Midbrain (tissue), 1 donor: ENCODE data around the gene DUS4L.

Source experiments
- DNase-seq: peaks from one replicate; lab custom pipeline; 2025; lab: John Stamatoyannopoulos, UW

The DUS4L gene

DNA sequence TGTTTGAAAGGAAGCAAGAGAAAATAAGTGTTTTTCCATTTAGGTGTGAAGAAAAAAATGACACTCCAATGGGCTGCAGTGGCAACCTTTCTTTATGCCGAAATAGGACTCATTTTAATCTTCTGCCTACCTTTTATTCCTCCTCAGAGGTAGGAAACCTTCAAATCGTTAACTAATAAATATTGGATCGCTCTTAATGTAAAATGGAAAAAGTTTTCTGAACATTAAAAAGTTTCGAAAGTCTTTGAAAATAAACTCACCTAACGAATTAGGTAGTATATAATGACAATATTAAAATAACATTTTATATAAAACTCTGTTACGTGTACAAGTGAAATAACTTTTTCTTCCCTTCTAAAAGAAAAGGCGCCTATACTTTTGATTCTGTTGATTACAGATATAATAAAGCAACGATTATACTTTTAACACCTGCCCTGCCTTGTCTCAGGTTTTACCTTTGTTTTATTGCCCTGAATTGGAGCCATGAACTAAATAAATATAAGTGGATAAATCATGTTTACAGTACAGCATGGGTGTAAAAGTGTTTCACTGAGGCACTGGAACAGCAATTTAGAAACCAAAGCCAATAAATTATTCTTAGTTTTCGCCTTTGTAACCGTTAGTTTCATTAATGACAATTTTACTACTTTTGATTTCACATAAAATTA is 17.1 kb downstream of the DUS4L start:
- no peak for DNase-seq

- DNase-seq: no peak
Observed at GRCh38 chr7:107581387-107582013, 17.7 kb downstream of the DUS4L start.

- DNase-seq: no peak
Observed at GRCh38 chr7:107582875-107583274, 19.1 kb downstream of the DUS4L start.

DNA sequence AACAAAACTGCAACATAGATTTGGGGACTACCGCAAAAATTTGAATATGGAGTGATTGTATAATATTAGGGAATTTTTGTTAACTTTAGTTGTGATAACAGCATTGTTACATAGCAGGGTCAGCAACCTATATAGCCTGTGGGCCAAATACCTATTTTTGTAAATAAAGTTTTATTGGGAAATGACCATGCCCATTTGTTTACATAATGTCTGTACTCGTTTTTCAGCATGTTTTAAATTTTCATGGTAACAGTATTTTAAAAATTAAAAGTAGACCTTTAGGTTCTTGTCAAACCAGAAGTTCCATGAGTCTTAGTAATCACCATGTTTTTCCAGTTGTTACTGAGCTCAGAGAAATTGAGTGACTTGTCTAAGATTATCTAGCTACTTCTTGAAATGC is 20.9 kb downstream of the DUS4L start:
- DNase-seq: no peak

GRCh38 chr7:107588529-107589130 is 24.9 kb downstream of the DUS4L start:
- DNase-seq: no peak

DNA sequence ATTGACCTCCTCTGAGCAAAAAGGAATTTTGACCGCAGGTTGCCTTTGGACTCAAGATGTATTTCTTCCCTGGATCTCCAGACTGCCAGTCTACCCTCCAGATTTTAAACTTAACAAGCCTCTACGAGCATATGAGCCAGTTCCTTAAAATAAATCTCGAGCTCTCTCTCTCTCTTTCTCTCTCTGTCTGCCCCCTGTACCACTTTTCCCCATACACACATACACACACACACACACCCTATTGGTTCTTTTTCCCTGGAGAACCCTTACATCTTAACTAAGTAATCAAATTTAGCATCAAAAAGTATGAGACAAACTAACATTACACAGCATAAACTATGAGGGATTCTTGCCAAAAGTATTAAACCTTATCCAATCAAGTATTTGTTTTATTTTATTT is 27.6 kb downstream of the DUS4L start:
- DNase-seq: no peak

DNA sequence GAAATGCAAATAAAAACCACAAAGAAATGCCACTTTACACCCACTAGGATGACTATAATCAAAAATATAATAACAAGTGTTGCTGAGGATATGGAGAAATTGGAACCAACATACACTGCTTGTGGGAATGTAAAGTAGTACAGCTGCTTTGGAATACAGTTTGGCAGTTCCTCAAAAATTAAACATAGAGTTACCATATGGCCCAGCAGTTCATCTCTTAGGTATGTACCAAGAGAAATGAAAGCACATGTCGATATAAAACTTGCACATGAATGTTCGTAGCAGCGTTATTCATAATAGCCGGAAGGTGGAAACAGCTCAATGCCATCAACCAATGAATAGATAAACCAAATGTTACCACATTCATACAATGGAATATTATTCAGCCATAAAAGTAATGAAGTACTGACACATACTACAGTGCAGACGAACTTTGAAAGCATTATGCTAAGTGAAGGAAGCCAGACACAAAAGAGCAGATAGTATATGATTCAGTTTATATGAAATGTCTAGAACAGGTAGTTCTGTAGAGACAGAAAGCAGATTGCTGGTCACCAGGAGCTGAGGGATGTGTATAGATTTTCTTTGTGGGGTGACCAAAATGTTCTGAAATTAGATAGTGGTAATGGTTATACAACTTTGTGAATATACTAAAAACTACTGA is 28.7 kb downstream of the DUS4L start:
- DNase-seq: no peak

GRCh38 chr7:107593025-107593410 is 29.2 kb downstream of the DUS4L start:
- DNase-seq: no peak

DNA sequence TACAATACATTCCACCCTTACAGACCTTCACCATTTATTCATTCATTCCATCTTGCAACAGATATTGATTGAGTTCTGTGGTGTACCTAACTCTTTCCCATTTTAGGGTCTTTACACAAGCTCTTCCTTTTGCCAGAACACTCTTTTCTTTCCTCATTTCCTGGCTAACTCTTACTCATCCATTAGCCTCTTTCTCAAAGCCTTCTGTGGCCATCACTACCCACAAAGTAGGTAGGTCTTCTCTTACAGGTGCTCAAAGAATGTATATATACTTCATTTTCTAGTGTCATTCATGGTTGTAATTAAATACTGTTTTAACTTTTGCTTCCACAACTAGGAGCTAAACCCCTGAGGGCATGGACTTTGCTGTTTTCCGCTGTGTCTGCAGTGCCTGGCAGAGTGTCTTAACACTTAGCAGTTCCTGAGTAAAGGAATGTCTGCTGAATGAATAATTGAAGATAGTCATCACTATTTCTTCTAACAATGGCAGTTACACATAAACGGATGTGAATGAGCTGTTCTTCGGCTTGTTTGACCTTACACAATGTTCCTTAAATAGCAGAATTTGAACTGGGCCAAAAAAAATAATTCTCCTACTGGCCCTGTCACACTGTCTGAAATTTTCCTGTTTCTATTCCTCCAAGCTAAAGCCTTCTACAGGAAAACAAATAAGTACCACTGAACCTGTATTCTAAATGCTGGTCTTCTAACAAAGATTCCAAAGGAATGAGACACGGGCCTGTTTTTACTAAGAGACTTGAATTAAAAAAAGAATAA is 31.4 kb downstream of the DUS4L start:
- no peak for DNase-seq

- DNase-seq: no peak
Observed at GRCh38 chr7:107596881-107597581, 33.3 kb downstream of the DUS4L start.

DNA sequence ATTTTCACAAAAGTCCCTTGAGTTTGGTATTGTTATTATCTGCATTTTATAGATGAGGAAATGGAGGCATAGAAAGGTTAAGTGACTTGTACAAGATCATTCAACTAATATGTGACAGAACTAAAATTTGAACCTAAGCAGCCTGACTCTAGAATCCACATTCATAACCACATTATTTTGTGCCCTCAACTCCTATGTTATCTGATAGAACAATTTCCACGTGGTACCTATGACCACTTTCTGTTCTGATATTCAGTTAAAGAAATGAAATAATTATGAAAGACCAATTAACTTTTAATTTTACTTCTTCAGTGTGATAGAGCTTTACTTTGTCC is 33.8 kb downstream of the DUS4L start:
- no peak for DNase-seq

DNA sequence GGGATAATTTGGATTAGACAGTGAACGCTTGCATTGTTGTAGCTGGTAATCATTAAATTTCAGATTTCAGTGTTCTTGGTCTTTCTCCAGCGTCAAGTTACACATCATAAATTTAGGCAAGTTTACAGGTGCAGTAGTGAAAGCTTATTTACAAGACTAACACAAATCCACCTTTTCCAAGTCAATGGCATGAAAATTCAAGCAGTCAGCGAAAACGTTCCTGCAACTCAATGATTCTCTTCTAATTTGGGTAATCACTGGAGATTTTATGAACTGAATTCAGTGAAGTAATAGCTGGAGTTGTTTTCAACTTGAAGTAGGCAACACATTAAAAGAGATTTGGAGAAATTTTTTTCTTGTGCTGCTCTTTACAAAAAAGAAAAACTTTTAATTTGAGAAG is 34.2 kb downstream of the DUS4L start:
- no peak for DNase-seq

GRCh38 chr7:107599262-107599661 is 35.5 kb downstream of the DUS4L start:
- no peak for DNase-seq

DNA sequence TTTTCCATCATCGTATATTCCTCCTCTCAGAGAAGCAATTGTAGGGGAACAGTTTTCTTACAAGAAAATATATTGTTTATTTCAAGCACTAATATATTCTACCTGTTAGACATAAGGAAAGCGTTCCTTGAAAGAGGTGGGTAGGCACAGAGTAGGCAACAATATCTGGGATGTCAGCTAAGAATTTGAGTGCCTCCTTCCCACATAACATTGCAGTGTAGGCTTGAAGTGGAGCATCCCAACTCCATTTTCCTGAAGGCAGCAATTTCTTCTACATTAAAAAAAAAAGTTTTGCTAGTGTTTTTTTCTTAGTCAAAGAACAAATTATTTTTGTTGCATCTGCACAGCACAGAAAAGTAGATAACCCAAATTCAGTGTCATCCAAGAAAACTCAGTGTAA is 37.0 kb downstream of the DUS4L start:
- DNase-seq: no peak

DNA sequence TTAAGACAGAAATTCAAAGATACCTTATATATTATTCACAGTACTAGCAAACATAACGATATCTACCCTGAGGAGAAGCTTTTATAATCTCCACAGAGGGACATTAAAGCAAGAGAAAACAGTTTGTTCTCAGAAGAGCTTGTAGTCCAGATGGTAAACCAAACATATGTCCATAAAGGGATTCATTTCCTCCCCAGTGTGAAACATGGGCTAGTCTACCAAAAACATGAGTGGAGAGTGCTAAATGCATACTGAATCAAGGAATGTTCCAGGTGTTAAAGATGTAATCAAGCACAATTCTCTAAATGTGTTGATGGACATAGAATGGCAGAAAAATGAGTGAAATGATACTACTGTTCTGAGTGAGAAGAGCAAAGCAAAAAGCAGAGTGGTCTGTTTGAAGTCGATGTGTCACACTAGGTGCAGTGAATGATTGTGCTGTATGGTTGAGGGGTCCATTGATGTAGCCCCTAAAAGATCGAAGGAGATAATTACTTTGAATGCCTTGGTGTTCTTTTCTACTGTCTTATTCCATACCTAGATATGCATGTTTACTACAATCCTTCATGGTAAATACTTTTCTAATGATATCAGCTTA is 41.5 kb downstream of the DUS4L start:
- no peak for DNase-seq

DNA sequence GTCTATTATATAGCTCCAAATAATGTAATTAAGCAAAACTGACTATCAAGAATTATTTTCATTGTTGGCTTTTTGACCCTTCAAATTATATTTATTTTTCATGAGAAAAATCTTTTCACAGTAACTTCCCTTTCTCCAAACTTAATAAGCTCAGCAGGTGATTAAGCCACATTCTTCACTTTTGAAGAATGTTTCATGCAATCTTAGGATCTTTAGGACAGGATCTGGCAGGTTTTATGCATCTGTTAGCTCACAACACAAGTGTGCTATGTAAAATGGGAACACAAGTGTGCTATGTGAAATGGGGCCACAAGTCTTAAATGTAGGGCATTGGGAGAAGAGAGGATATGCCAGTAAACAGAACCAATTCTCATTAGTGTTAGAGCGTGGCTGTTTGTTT is 42.5 kb downstream of the DUS4L start:
- no peak for DNase-seq

DNA sequence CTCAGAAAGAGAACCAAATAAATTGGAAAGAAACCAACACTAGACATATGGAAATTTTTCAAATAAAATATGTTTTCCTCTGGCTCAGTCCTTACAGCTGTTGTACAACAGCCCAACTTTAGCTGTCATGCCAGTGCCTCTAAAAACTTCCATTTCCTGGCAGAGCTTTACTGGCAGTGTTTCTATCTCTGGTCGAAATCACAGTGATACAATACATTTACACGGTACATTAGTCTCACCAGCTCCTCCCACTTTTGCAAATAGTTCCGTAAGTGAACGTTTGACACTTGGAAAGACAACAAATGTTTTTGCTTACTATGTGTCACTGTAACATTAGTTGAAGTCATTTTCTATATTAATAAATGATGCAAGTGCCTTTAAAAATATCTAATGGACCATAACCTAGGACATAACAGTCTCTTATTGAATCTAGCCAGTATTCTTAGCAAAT is 46.1 kb downstream of the DUS4L start:
- DNase-seq: no peak

DNA sequence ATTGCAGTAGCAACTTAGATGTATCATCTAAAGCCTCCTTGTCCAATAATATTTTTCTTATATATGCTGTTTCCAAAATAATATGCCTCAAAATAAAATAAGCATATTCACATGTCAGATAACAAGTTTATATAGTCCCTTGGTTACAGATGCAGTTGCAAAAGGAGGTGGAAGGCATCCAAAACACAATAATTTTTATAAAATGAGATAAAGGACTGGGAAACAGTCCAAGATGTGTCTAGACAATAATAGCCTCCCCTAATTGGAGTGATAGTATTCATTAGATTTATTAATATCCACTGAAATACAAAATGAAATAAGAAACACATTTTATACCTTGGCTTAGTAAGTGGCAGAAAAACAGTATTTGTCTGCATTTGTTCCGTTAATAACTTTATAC is 46.6 kb downstream of the DUS4L start:
- DNase-seq: no peak

DNA sequence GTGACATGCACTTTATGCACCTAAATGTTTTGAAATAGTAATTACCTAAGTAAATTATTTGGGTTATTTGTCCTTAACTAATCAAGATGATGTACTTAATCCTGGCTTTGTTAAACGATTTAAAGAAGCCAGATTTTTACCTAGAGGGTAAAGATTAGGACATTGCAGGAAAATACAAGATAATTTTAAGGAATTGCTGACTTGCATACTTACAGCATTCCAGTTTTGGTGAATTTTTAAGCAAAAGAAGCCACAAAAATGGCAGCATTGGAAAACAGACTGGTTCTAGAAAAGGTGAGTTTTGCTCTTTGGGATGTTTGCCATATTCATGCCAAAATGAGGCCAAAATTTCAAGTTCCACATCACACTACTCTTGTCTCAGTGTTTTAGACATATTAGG is 49.7 kb downstream of the DUS4L start:
- no peak for DNase-seq

DNA sequence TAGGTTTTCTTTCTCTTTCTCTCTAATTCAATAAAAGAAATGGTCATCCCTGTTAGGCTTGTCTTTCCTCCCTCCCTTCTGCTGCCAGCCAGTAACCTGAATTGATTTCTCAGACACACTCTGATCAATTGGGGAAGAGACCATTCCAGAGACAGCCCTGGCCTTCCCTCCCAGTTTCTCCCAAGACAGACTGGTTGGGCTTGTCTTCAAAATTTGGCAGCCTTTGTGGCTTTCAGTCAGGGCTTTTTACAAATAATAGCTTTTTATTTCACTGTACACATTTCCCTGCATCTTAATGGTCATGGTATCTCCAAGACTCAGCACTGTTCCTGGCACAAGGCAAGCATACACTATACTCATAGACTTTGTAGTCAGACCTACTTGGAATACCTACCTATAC is 50.2 kb downstream of the DUS4L start:
- no peak for DNase-seq

DNA sequence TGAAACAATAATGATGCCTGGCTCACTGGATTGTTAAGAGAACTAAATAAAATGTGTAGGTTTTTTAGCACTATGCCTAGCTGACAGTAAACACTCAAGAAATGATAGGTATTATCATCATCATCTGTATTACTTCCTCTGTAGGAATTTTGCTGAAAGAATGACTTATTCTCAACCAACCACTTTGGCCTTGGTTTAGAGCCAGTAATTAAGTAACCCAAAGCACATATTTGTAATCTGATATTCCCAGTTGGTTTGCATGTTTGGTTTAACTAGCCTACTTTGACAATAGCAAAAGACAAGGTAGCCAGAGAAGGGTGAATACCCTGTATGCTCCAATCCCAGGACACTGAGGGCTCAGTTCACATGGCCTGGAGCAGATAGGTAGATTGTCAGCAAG is 50.7 kb downstream of the DUS4L start:
- no peak for DNase-seq
